HuH-7.5 (cell line): ENCODE results near the gene DCTPP1.
"Not testable (repeated sequence)": the region's sequence is repeated elsewhere in the genome, so short reads cannot be mapped to it uniquely, and the experiment has no call there.

Source experiments
- DNase-seq: peaks from one replicate; pipeline ENCODE4 v3.0.0; 2011; ENCODE audit warnings: low spot score

The DCTPP1 gene

DNA sequence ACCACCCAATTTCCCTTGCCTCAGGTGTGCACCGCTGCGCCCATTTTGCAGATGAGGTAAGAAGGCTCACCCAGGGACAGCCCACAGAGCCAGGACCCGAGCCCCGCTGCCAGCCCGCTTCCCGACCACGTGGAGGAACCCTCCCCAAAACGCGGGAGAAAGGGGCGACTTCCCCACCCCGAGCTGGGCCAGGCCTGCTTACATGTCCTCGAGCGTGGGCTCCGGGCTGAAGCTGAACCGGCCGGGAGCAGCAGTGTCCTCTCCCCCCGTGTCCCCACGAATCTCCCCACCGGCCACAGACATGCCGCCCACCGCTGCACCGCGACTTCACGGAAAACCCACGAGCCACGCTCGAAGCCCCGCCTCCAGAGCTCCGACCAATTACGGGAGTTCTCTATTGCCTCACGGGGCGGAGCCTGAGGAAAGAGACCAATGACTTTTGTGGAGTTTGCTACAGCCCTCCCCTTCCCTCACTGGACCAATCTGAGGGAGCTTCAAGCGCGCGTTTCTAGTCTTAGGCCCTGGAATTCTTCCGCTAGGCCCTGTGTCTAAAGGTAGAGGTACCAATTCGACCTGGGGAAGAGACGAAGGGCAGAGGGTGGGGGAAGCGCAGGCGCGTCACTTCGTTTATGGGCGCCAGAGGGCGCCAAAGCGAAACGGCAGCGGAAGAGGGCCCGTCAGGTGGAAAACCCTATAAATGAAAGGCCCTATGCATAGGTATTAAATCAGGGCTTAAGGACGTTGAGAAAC, at the start of gene DCTPP1:
TSS of gene DCTPP1 (minus strand) at position 353 of the 750 bp plus-strand sequence. CDS start at position 303, 50 bp downstream.
- DNase-seq = peak; percentile 91

DNA sequence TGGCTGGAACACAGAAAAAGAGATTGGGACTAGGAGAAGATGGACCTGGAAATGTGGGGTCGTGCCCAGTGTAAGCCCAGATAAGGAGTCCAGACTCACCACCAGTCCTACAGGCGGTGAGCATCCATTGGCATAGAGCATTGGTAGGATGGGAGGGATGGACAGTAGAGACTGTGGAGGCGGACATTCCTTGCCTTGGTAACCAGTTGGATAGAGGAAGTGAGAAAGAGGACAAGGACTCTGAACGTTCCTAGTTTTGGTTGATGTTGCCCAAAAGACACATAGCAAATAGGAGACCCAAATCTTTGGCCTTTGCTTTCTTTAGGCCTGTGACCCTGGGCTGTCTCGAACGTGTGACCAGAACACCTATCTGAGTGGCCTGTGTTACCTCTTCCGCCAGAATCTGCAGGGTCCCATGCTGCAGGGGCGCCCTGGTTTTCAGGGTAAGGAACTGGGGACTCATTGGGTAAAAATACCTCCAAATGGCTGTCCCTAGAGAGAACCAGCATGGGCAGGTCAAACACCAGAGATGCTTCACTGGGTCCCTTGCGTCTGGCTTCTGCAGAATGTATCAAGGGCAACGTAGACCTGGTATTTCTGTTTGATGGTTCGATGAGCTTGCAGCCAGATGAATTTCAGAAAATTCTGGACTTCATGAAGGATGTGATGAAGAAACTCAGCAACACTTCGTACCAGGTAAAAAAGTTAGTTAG, 49.1 kb upstream of the DCTPP1 start:
- DNase-seq = no peak

DNA sequence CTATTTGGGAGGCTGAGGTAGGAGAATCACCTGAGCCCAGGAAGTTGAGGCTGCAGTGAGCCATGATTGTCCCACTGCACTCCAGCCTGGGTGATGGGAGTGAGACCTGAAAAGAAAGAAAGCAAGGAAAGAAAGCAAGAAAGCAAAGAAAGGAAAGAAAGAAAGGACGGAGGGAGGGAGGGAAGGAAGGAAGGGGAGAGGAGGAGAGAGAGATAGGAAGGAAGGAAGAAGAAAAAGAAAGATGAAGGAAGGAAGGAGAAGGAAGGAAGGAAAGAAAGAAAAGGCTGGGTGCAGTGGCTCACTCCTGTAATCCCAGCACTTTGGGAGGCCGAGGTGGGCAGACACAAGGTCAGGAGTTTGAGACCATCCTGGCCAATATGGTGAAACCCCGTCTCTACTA, 47.9 kb upstream of the DCTPP1 start:
- DNase-seq = not testable (repeated sequence)

DNA sequence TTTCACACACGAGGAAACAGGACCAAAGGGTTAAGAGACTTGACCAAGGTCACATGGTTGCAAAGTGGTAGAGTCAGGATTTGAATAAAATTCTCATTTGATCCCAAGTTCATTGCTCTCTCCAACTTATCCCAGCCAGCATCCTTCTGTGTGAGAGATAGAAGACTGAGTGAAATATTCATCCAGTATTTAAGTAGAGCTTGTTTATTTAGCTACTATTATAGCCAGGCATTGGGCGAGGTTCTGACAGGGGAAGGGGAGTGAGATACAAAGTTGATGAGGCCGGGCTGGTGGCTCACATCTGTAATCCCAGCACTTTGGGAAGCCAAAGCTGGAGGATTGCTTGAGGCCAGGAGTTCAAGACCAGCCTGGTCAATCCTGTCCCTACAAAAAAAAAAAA, 47.2 kb upstream of the DCTPP1 start:
- DNase-seq = no peak

DNA sequence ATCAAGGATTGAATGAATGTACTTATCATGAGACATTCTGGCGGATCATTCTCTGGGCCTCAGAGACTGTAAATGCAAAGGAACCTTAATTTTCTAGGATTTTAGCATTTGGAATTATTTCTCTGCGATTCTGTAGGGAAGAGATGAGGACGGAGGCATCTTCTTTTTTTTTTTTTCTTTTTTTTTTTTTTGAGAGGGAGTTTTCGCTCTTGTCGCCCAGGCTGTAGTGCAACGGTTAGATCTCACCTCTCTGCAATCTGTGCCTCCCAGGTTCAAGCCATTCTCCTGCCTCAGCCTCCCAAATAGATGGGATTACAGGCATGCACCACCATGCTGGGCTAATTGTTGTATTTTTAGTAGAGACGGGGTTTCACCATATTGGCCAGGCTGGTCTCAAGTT, 44.9 kb upstream of the DCTPP1 start:
- DNase-seq = no peak

DNA sequence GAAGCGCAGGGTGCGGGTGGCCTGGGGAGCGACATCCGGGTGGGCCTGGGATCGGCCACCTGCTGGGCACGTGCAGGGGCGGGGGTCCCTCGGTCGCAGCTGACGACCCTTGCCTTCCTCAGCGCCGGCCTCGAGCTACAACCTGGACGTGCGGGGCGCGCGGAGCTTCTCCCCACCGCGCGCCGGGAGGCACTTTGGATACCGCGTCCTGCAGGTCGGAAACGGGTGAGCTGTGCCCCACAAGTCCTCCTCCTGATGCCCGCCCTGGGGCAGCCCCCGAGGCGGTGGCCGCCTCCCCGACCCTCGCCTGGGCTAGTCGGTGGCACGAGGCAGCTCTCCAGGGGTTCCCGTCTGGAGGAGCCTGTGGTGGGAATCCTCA, 44.2 kb upstream of the DCTPP1 start:
- no peak for DNase-seq

DNA sequence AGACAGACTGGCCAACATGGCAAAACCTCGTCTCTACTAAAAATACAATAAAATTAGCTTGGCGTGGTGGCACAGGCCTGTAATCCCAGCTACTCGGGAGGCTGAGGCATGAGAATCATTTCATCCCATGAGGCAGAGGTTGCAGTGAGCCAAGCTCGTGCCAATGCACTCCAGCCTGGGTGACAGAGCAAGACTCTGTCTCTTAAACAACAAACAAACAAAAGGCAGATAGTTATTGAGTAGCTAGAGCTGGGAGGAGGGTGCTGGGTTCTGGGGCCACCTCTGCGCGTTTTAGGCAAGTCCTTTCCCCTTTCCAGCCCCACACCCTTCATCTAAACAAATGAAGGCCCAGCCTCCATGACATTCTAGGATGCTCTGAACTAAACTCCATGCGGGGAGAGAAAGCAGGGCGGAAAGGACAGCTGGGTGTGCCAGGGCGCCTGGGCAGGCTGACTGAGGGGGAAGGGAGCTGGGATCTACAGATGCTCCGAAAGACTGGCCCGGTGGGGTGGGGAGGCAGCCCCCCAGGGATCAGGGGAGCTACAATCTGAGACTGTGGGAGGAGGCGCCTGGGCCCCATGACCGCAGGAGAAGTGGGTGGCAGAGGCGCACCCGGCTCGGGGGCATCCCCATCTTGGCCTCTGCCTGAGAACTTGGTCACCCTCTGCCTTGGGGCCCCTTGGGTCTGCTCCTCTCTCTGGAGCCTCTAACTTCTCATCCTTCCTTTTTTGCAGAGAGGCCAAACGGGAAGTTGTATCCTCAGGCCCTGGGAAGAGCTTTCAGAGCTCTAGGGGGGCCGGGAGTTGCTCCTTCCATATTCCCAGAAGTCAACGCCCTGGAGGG, 43.6 kb upstream of the DCTPP1 start:
- DNase-seq = no peak

DNA sequence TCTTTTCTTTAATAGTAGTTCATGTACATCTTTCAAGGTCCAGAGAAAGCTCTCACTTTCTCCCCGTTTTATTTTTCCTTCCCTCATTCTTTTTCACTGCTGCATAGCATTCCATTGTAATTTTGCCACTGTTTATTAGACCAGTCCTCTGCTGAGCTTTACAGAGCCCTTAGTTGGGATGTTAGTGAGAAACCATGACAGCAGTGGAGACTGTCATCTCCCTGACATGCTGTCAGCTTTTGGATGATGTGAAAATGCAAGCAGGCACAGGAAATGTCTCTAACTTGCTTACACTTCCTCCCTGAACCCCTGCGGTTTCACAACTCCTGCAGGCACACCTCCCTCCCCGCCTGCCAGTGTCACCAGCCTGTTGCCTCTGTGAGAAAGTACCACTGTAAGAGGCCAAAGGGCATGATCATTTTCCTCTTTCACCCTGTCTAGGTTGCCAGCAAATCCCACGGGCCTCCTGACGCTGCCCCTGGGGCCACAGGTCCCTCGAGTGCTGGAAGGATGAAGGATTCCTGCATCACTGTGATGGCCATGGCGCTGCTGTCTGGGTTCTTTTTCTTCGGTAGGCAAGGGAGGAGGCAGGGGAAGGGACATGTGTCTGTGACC, 42.6 kb upstream of the DCTPP1 start, which contains the start of gene ITGAL:
TSS of gene ITGAL (plus strand) at position 415 of the 615 bp plus-strand sequence. CDS start at position 511, 96 bp downstream.
- no peak for DNase-seq

DNA sequence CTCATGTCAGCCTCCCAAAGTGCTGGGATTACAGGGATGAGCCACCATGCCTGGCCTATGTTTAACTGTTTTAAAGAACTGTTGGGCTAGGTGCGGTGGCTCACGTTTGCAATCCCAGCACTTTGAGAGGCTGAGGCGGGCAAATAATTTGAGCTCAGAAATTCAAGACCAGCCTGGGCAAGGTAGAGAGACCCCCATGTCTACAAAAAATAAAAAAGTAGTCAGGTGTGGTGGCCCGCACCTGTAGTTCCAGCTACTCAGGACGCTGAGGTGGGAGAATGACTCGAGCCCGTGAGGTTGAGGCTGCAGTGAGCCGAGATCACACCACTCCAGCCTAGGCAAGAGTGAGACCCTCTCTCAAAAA, 40.8 kb upstream of the DCTPP1 start:
- DNase-seq = no peak

DNA sequence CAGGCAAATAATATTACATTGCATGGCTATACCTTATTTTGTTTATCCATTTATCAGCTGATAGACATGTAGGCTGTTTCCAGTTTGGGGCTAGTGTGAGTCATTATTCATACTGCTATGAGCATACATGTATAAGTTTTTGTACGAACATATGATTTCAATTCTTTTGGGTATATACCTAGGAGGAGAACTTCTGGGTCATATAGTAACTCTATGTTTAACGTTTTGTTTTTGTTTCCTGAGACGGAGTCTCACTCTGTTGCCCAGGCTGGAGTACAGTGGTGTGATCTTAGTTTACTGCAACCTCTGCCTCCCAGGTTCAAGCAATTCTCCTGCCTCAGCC, 40.3 kb upstream of the DCTPP1 start:
- DNase-seq = no peak

DNA sequence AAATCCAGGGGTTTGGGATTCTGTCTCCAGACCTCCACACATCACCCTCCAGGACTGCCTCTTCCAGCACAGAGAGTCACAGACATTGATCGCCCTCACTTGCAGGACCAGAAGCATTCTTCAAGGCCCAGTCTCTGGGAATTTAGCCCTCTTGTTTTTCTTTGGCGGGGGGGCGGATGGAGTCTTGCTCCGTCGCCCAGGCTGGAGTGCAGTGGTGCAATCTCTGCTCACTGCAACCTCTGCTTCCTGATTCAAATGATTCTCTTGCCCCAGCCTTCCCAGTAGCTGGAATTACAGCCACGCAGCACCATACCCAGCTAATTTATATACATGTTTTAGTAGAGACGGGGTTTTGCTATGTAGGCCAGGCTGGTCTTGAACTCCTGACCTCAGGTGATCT, 34.2 kb upstream of the DCTPP1 start:
- no peak for DNase-seq

DNA sequence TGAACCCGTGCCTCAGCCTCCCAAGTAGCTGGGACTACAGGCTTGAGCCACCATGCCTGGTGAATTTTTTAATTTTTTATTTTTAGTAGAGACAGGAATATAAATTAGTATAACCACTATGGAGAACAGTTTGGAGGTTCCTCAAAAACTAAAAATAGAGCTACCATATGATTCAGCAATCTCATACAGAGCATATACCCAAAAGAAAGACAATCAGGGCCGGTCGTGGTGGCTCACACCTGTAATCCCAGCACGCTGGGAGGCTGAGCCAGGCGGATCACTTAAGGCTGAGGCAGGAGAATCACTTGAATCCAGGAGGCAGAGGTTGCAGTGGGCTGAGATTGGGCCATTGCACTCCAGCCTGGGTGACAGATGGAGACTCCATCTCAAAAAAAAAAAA, 31.6 kb upstream of the DCTPP1 start:
- DNase-seq = not testable (repeated sequence)

DNA sequence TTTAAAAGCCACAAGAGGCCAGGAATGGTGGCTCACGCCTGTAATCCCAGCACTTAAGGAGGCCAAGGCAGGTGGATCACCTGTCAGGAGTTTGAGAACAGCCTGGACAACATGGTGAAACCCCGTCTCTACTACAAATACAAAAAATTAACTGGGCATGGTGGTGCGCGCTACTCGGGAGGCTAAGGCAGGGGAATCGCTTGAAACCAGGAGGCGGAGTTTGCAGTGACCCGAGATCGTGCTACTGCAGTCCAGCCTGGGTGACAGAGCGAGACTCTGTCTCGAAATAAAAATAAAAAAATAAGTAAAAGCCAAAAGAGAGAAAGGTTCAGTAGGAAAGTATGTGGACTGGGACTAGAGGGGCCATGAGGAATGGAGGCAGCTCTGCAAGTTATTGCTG, 29.6 kb upstream of the DCTPP1 start:
- no peak for DNase-seq

DNA sequence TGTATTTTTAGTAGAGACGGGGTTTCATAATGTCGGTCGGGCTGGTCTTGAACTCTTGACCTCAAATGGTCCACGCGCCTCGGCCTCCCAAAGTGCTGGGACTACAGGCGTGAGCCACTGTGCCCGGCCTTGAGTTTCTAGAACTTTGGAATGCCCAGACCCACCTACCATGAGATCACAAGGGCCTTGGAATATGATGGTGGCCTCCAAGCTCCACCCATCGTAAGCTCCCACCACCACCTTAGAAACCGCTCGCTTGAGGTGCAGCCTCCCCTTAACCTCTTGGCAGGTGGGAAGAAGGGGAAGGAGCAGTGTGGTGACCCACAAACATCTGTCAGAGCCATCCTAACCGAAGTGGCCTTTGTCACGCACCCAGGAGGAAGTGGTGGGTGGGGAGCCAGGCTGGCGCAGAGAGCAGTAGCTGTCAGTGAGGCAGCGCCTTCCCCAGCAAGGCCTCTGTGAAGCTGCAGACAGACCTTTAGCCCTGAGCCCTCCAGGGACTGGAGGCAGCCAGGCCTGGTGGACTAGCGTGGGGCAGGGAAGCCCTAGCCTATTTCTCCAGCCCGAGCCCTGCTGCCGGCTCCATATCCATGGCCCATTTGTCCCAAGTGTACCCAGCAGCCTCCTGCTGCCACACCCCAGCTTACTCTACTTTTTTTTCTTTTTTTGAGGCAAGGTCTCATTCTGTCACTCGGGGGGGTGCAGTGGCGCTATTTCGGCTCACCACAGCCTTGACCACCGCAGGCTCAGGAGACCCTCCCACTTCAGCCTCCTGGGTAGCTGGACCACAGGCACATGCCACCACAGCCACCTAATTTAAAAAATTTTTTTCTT, 28.9 kb upstream of the DCTPP1 start:
- no peak for DNase-seq

DNA sequence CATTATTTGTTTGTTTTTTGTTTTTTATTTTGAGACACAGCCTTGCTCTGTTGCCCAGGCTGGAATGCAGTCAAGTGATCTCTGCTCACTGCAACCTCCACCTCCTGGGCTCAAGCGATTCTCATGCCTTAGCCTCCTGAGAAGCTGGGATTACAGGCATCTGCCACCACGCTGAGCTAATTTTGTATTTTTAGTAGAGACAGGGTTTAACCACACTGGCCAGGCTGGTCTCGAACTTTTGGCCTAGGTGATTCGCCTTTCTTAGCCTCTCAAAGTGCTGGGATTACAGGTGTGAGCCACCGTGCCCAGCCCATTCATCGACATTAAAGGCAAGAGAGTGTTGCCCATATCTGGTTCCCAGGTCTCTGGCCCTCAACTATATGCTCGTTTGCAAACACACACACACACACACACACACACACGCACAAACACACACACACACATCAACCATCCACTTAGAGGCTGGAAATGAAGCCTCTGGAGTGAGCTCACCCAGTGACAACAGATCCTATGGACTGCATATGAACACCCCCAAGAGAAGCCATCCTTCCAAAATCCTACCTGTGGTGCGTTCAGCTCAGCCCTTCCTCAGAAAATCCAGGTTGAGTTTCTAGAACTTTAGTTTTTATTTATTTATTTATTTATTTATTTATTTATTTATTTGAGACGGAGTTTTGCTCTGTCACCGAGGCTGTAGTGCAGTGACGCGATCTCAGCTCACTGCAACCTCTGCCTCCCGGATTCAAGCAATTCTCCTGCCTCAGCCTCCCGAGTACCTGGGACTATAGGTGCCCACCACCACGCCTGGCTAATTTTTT, 28.1 kb upstream of the DCTPP1 start:
- DNase-seq = no peak

DNA sequence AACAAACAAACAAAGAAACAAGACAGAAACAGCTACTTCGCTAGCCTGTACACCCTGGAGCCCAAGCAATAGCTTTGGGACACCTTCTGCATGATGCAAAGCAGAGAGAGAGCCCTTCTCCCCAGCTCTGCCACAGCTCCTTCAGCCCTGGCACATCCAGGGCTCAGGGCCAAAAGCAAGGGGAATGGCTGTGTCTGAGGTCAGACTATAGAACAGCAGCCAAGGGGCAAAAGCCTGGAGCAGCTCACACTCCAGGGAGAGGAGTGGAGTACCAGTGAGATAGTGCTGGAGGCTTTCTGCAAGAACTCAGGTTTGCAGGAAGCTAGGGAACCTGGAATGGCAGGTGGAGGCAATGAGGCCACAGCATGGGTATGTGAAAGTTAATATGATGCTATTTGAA, 27.4 kb upstream of the DCTPP1 start:
- DNase-seq = no peak

DNA sequence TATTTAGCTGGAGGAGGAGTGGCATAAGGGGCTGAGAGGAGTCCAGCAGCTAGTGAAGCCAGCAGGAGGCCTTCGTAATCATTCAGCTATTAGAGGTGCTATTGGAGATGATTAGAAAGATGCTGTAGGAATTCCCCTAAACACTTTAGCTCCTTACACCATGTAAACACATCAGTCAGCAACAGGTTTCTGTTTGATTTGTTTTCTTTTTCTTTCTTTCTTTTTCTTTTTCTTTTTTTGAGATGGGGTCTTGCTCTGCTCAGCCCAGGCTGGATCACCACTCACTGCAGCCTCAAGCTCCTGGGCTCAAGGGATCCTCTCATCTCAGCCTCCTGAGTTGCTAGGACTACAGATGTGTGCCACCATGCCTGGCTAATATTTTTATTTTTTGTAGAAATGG, 26.5 kb upstream of the DCTPP1 start:
- DNase-seq = no peak

DNA sequence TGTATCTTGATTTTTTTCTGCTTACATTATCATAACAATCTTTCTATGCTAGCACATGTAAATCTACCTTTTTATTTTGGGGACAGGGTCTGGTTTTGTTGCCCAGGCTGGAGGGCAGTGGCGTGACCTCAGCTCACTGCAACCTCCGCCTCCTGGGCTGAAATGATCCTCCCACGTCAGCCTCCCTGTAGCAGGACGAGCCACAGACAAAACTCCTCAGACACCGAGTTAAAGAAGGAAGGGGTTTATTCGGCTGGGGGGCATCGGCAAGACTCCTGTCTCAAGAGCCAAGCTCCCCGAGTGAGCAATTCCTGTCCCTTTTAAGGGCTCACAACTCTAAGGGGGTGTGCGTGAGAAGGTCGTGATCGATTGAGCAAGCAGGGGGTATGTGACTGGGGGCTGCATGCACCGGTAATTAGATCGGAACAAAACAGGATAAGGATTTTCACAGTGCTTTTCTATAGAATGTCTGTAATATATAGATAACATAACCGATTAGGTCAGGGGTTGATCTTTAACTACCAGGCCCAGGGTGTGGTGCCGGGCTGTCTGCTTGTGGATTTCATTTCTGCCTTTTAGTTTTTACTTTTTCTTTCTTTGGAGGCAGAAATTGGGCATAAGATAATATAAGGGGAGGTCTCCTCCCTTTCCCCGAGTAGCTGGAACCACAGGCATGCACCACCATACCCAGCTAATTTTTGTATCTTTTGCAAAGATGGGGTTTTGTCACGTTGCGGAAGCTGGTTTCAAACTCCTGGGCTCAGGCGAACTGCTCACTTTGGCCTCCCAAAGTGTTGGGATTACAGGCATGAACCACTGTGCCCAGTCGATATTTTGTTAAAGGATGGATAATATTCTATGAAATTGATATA, 23.1 kb upstream of the DCTPP1 start:
- DNase-seq = not testable (repeated sequence)

DNA sequence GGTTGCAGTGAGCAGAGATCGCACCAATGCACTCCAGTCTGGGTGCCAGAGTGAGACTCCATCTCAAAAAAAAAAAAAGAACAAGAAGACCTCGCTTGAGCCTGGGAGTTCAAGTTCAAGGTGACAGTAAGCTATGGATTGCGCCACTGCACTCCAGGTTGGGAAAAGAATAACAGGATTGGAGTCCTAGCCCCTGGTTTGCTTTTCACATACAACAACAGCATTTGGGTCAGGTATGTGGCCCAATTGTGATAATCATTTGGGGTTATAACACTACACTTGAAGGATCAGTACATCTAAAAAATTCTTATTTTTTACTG, 19.2 kb upstream of the DCTPP1 start:
- no peak for DNase-seq
